ENCODE measurements around the gene HLA-DMB. TPM values are rescaled to one million over a fixed set of nuclear protein-coding genes. Genes with fewer than 3 reads are reported as not detected.

Gene HLA-DMB
- total RNA-seq, 1 experiment from 2014 or later, result 1.7 TPM

GRCh38 chr6:32972353-32973143 lies 31.7 kb upstream of the HLA-DMB start:
- peak overlapping the region; percentile 47 for H3K18ac ChIP-seq (ENCODE audit: insufficient read length, low read depth, low read length)
- H3K14ac ChIP-seq (ENCODE audit: insufficient read depth, low read length), result peak overlapping the region; percentile 83
- H3K4me3 Mint-ChIP-seq, result peak overlapping the region; percentile 96
- H2BK120ac ChIP-seq (ENCODE audit: low read depth, low read length, poor library complexity, severe bottlenecking), result no peak overlapping the region
- H3K56ac ChIP-seq (ENCODE audit: insufficient read length, low read depth, low read length), result no peak overlapping the region
- H3K4ac ChIP-seq (ENCODE audit: low read depth, low read length), result no peak overlapping the region
- H2BK5ac ChIP-seq (ENCODE audit: insufficient read length, low read length), result no peak overlapping the region
- H3K4me1 Mint-ChIP-seq, result peaks cover 24 to 35% of the 10 kb centered on the region in 2 experiments
- peaks cover 23% of the 10 kb centered on the region for H3K23me2 ChIP-seq (ENCODE audit: insufficient read length, low read depth, low read length, poor library complexity, severe bottlenecking)
- no peaks in the 10 kb centered on the region for H4K20me1 ChIP-seq (ENCODE audit: control insufficient read depth, insufficient read depth, insufficient read length)
- peaks cover 70 to 76% (median 72%) of the 10 kb centered on the region in 3 experiments for H3K36me3 Mint-ChIP-seq (ENCODE audit: insufficient read depth in 1 of 3, low read depth in 3 of 3)
- no peak overlapping the region for H2BK20ac ChIP-seq (ENCODE audit: low read depth, low read length, poor library complexity, severe bottlenecking)
- no CpG with 5 or more reads among the region's 70 CpGs for WGBS (ENCODE audit: extremely low coverage, insufficient read length, low lambda C conversion rate)
- H3K9ac ChIP-seq (ENCODE audit: extremely low read depth, insufficient read length, low read length), result peak overlapping the region; percentile 97
- peaks cover 42% of the 10 kb centered on the region for H3K79me2 ChIP-seq (ENCODE audit: insufficient read depth, low read length)
- peak overlapping the region; percentile 73 to 97 (median 94) for H3K27ac Mint-ChIP-seq
- H3K27me3 Mint-ChIP-seq (ENCODE audit: low read depth), result peaks cover 4% of the 10 kb centered on the region; the same call in 1 of the 2 replicates
- H3K9me3 Mint-ChIP-seq, result peaks cover 7 to 11% of the 10 kb centered on the region in 2 experiments
- H2BK12ac ChIP-seq (ENCODE audit: insufficient read length, low read depth, low read length), result no peak overlapping the region
- H3K27ac ChIP-seq (ENCODE audit: insufficient read length, low read depth, low read length), result no peak overlapping the region
- H2AFZ ChIP-seq (ENCODE audit: low read length), result no peak overlapping the region
- DNase-seq, result no peak
- no peak overlapping the region for H4K8ac ChIP-seq (replicated peaks; ENCODE audit: insufficient read length, low read depth, low read length)
- no peak for TF ChIP-seq CTCF (conservative IDR thresholded peaks at IDR 0.05)
- no peak overlapping the region for H3T11ph ChIP-seq (ENCODE audit: low read length)
- no peak overlapping the region for H2AK5ac ChIP-seq (ENCODE audit: insufficient read length, low read length)
- no peaks in the 10 kb centered on the region for H3K4me1 ChIP-seq (ENCODE audit: insufficient read depth, low read length)
- H3K23ac ChIP-seq (ENCODE audit: insufficient read length, low read depth, low read length), result no peak overlapping the region
- H3K79me1 ChIP-seq (ENCODE audit: insufficient read depth, low read depth, low read length, poor library complexity, severe bottlenecking), result peaks cover 12% of the 10 kb centered on the region
- H3K9me3 ChIP-seq (ENCODE audit: control insufficient read depth, low read depth, low read length), result no peaks in the 10 kb centered on the region
- no peak overlapping the region for H2BK15ac ChIP-seq (ENCODE audit: low read depth, low read length)
- H4K91ac ChIP-seq (ENCODE audit: insufficient read length, low read depth, low read length), result no peak overlapping the region
- no peak overlapping the region for H4K5ac ChIP-seq (ENCODE audit: insufficient read length, low read depth, low read length)
- no peaks in the 10 kb centered on the region for H3K27me3 ChIP-seq (ENCODE audit: insufficient read depth, low read length)
- peak overlapping the region; percentile 87 for H3K4me2 ChIP-seq (ENCODE audit: insufficient read depth, insufficient read length, low read length)
